Fibroblast of skin of left quadriceps (primary cell): ENCODE measurements around the gene BMPR2.

Experiments
- DNase-seq, 2 experiments: peaks; one replicate each; pipeline ENCODE4 v3.0.0-alpha.2; 2013; ENCODE audit warnings: low read depth in 2 of 2

BMPR2 gene

DNA sequence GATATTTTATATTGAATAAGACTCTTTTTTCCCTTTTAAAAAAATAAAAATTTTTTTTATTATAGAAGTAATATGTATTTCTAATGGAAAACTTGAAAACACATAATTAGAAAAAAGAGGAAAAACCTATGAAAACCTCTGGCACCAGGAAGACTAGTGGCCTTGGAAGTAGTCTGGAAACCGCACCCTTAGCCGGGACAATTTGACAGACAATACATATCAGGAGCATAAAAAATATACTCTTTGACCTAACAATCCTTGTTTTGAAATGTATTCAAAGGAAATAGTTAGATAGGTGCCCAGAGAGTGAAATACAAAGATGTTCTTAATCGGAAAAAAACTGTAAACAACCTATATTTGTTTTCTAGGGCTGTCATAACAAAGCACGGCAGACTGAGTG is 223.8 kb downstream of the BMPR2 start:
- no peak for DNase-seq

DNA sequence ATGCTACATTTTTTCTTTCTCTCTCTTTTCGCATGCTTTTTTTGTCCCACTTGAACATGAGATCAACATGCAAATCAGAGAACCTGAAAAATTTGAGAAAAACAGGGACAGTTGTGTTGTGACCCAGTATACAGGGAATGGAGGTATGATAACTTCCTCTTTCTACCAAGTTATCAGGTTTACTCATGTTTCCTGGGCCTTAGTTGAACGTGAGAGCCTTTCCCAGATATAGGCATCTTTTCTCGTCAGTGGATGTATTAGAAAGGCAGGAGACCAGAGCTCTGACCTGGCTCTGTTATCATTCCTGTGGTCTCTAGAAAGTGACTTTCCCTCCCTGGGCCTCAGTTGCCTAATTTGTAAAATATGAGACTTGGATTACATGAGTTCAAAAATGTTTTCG is 228.6 kb downstream of the BMPR2 start:
- DNase-seq: no peak

DNA sequence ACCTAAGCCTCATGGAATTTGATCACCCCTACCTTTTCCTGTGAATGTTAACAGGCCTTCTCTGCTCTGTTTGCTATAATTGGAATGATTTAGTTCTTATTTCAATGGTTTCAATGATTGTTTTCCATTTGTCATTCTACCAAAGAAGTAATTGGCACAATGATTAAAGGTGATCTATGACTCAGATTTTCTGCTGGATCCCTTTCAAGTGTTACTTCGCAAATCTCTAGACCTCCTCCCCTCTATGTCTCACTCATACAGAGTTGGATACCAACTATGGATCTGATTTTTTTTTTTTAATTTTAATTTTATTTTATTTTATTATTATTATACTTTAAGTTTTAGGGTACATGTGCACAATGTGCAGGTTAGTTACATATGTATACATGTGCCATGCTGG is 229.0 kb downstream of the BMPR2 start:
- no peak for DNase-seq

DNA sequence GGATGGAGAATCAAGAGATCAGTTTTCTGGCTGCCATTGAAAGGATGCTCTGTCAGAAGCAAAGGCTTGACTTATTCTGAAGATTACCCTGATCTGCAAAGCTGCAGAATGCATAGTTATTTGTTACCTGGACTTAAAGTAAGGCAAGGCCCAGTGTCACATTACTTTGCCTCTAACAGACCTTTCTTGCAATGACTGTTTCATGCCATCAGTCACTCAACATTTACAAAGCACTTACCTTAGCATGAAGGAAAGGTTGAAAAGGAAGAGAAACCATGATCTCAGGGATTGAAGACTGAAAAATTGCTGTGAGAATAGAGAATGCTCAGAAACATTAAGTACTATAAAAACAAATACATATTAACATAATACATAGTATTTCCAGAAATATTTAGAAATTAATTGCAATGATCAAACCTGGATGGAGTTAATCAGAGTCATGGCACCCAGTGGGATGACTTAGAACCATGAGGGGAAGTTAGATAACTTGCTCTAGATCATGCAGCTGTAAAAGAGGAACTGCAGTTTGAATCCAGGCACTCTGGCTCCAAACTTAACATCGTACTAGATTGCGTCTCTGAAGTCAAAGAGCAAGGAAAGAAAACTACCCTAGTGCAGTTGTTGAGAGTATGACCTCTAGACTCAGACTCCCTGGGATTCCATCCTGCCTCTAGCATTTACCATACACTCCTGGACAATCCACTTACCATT is 232.2 kb downstream of the BMPR2 start:
- DNase-seq: no peak

DNA sequence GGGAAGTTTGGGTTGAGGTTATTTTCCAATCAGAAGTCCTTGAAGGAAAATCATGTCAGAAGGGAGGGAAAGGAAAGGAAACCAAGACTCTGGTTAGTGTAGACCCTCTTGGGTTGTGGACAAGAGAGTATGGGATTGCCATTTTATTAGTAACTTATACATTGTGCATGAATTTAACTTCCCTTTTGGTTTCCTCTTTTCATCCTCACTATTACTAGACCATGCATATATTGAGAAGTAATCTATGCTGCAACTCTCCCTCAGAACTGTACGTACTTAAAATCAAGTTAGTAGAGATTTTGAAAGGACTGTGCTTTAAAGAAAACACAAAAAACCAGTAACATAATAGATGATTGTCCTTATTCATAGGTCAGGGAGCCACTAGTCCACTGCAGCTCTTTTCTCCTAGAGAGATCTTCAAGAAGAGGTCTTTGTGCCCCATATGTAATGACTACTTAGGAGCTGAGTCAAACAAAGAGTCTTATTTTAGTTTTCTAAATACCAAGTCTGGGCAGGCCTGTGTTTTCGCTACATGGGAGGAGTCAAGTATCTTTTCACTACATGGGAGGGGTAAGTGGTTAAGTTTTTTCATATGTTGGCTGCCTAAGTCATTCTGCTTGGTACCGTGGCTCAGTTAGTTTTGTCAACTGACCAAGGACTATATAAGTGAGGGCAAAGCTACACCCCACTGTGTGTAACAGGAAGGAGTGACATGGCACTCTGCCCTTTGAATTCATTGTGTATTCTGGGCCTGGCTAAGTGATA is 233.4 kb downstream of the BMPR2 start:
- DNase-seq: no peak

DNA sequence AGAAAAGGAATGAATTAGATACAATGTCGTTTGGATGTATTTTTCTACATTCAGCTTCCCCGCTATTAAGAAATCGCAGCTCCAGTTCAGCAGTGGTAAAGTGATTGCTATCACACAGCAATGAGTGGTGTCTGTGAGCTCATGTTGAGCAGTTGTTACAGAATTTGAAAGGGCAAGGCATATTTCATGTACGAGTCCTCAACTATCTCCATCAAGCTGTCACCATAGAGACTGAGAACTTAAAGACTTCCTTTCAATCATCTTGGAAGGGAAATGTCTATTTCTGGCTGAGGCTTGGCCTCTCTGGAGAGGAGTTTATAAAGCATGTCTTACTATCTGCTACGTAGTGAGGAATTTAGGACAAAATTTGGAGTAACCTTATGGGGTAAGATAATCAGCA is 234.3 kb downstream of the BMPR2 start:
- no peak for DNase-seq

DNA sequence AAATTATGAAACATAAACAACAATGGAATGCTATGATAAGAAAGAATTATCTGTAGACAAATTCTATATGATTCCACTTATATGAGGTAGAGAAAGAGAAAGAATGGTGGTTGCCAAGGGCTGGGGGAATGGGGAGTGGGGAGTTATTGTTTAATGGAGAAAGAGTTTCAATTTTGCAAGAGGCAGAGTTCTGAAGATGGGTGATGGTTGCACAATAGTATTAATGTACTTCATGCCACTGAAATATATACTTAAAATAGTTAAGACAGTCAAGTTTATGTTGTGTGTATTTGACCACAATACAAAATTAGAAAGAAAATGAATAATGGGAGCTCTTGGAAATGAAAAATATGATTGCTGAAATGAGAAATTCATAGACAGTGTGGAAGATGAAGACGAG is 236.0 kb downstream of the BMPR2 start:
- DNase-seq: no peak

DNA sequence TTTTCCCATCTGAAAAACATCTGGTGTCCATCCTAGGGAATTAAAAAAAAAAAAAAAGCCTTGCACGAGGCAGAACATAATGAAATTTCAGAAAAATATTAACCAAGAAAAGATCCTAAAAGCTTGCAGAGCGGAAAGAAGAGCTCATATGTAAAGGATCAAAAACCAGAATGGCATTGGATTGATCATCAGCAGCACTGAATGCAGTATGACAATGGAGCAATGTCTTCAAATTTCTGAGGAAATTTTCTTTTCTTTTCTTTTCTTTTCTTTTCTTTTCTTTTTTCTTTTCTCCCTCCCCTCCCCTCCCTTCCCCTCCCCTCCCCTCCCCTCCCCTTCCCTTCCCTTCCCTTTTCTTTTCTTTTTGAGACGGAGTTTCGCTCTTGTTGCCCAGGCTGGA is 237.4 kb downstream of the BMPR2 start:
- DNase-seq: no peak
